Thyroid gland (tissue), 4 donors: ENCODE results near the gene PLD2. TPM values are rescaled to one million over a fixed set of nuclear protein-coding genes. Genes with fewer than 3 reads are reported as not detected.

Source experiments
- total RNA-seq, 4 donors: library from RNA; depleted of rRNA; stranded (reverse); fragments of >200 nt; gene quantifications; one replicate each; pipeline ENCODE4 v1.2.3, GENCODE V29; 2016

PLD2 gene
- total RNA-seq, 4 donors from 2014 or later = 10.7 to 20.0 (median 16.2) TPM

Other genes with a start within 250 kb of the PLD2 start
- 1 to 10 TPM in 1 of 4 donors, under 1 TPM in 1, not detected in 2; 0.56 to 1.3 TPM for gene GGT6, start 246.6 kb upstream of the PLD2 start, total RNA-seq
- gene SMTNL2, start 222.6 kb upstream of the PLD2 start, total RNA-seq = under 1 TPM; 0.44 to 0.81 (median 0.67) TPM
- gene ALOX15, start 165.5 kb upstream of the PLD2 start, total RNA-seq = not detected
- gene PELP1, start 103.0 kb upstream of the PLD2 start, total RNA-seq = 10 to 100 TPM; 13.2 to 33.9 (median 28.1) TPM
- 10 to 100 TPM in 3 of 4 donors, 1 to 10 TPM in 1; 8.4 to 20.6 (median 14.4) TPM for gene ARRB2, start 96.5 kb upstream of the PLD2 start, total RNA-seq
- gene MED11, start 75.7 kb upstream of the PLD2 start, total RNA-seq = 10 to 100 TPM; 37.3 to 54.7 (median 41.3) TPM
- gene ZMYND15, start 67.3 kb upstream of the PLD2 start, total RNA-seq = under 1 TPM; 0.29 to 0.44 (median 0.37) TPM
- 10 to 100 TPM in 3 of 4 donors, 1 to 10 TPM in 1; 6.6 to 13.7 (median 12.8) TPM for gene CXCL16, start 67.2 kb upstream of the PLD2 start, total RNA-seq
- gene TM4SF5, start 35.3 kb upstream of the PLD2 start, total RNA-seq = not detected
- gene VMO1, start 20.8 kb upstream of the PLD2 start, total RNA-seq = 1 to 10 TPM in 2 of 4 donors, not detected in 2; 1.8 to 4.0 TPM
- not detected for gene GLTPD2, start 18.2 kb upstream of the PLD2 start, total RNA-seq
- gene PSMB6, start 11.0 kb upstream of the PLD2 start, total RNA-seq = 100 to 1,000 TPM; 108 to 322 (median 141) TPM
- gene MINK1, start 26.2 kb downstream of the PLD2 start, total RNA-seq = 10 to 100 TPM; 25.1 to 51.6 (median 31.2) TPM
- gene C17orf107, start 92.4 kb downstream of the PLD2 start, total RNA-seq = 1 to 10 TPM in 3 of 4 donors, under 1 TPM in 1; 0.33 to 1.9 (median 1.3) TPM
- under 1 TPM; 0.29 to 0.83 (median 0.49) TPM for gene CHRNE, start 95.9 kb downstream of the PLD2 start, total RNA-seq
- not detected for gene GP1BA, start 125.1 kb downstream of the PLD2 start, total RNA-seq
- gene SLC25A11, start 132.9 kb downstream of the PLD2 start, total RNA-seq = 10 to 100 TPM; 29.3 to 62.4 (median 48.4) TPM
- 10 to 100 TPM; 47.1 to 77.0 (median 67.2) TPM for gene RNF167, start 133.1 kb downstream of the PLD2 start, total RNA-seq
- 100 to 1,000 TPM; 228 to 606 (median 328) TPM for gene PFN1, start 141.4 kb downstream of the PLD2 start, total RNA-seq
- 1 to 10 TPM in 3 of 4 donors, not detected in 1; 5.4 to 8.8 (median 5.5) TPM for gene ENO3, start 144.0 kb downstream of the PLD2 start, total RNA-seq
- gene SPAG7, start 160.7 kb downstream of the PLD2 start, total RNA-seq = 10 to 100 TPM; 50.5 to 69.7 (median 68.3) TPM
- gene CAMTA2, start 180.5 kb downstream of the PLD2 start, total RNA-seq = 10 to 100 TPM; 17.1 to 29.0 (median 20.4) TPM
- 1 to 10 TPM; 1.0 to 2.3 (median 1.4) TPM for gene INCA1, start 190.4 kb downstream of the PLD2 start, total RNA-seq
- 100 to 1,000 TPM in 1 of 4 donors, 10 to 100 TPM in 3; 67.3 to 134 (median 86.9) TPM for gene KIF1C, start 190.8 kb downstream of the PLD2 start, total RNA-seq
- gene SLC52A1, start 228.3 kb downstream of the PLD2 start, total RNA-seq = under 1 TPM in 1 of 4 donors, not detected in 3; 0.11 TPM